Kidney epithelial cell (primary cell): ENCODE data around the gene TMEM129. TPM values are rescaled to one million over a fixed set of nuclear protein-coding genes. Genes with fewer than 3 reads are reported as not detected.

ENCODE experiments used
- DNase-seq: peaks from one replicate; pipeline ENCODE4 v3.0.0-alpha.2; 2010; ENCODE audit warnings: low read depth
- H3K27me3 ChIP-seq: 2 replicates; pipeline ENCODE4 v1.6.0; 2011; ENCODE audit warnings: low read length; ENCODE audit not compliant: control insufficient read depth, insufficient read depth
- H3K36me3 ChIP-seq: 2 replicates; pipeline ENCODE4 v1.5.1; 2011; ENCODE audit warnings: low read length; ENCODE audit not compliant: control insufficient read depth, insufficient read depth
- H3K4me3 ChIP-seq: 2 replicates; pipeline ENCODE4 v1.5.1; 2011; ENCODE audit warnings: low read depth, mild to moderate bottlenecking, control low read depth, low read length
- CTCF ChIP-seq: IDR thresholded peaks from 2 replicates; pipeline ENCODE4 v1.5.1; 2011; ENCODE audit warnings: mild to moderate bottlenecking, moderate library complexity, low read length, control low read depth, inconsistent platforms; ENCODE audit not compliant: insufficient read depth, poor library complexity, severe bottlenecking
- total RNA-seq: library from RNA; depleted of rRNA; stranded (reverse); fragments of >200 nt; gene quantifications from 2 replicates; pipeline ENCODE4 v1.2.3, GENCODE V29; 2015

TMEM129 gene
- total RNA-seq, 1 donor from 2014 or later: 63.5 TPM

- TF ChIP-seq CTCF: no peak
- H3K36me3 ChIP-seq: peaks cover 2% of the 10 kb centered on the region
- H3K27me3 ChIP-seq: no peaks in the 10 kb centered on the region
- no peak for DNase-seq
- no peak overlapping the region for H3K4me3 ChIP-seq
Observed at GRCh38 chr4:1725521-1725920, 4.4 kb upstream of the TMEM129 start.

- no peaks in the 10 kb centered on the region for H3K36me3 ChIP-seq
- no peak for TF ChIP-seq CTCF
- no peak for DNase-seq
- H3K27me3 ChIP-seq: no peaks in the 10 kb centered on the region
- H3K4me3 ChIP-seq: no peak overlapping the region
Observed at GRCh38 chr4:1723131-1723801, 2.1 kb upstream of the TMEM129 start.

- no peak for TF ChIP-seq CTCF
- Histone ChIP-seq H3K36me3 (no peaks in the 10 kb centered on the region), H3K27me3 (no peaks in the 10 kb centered on the region), H3K4me3 (peak overlapping the region; percentile 69)
- no peak for DNase-seq
Observed at GRCh38 chr4:1722551-1723118, 1.5 kb upstream of the TMEM129 start.

GRCh38 chr4:1721666-1722550 lies 785 bp upstream of the TMEM129 start:
- DNase-seq: no peak
- TF ChIP-seq CTCF: no peak
- Histone ChIP-seq H3K27me3 (no peaks in the 10 kb centered on the region), H3K36me3 (no peaks in the 10 kb centered on the region), H3K4me3 (peak overlapping the region; percentile 69)

GRCh38 chr4:1720163-1720983 lies 750 bp downstream of the TMEM129 start:
- no peak for DNase-seq
- no peak for TF ChIP-seq CTCF
- Histone ChIP-seq H3K27me3 (no peaks in the 10 kb centered on the region), H3K4me3 (peak overlapping the region; percentile 71), H3K36me3 (no peaks in the 10 kb centered on the region)
